Neural cell (in vitro differentiated cells): ENCODE results near the gene LMO3. TPM values are rescaled to one million over a fixed set of nuclear protein-coding genes. Genes with fewer than 3 reads are reported as not detected.

Experiments used
- H2AFZ ChIP-seq: fragments of 200-600, 300-800 bp; sonication (generic), shearing (Covaris generic); 2 replicates; pipeline ENCODE4 v1.6.0; 2014; ENCODE audit warnings: low read depth, mild to moderate bottlenecking, antibody characterized with exemption, low read length, moderate library complexity
- H3F3A ChIP-seq: fragments of 200-600 bp; shearing (Covaris generic); 2 replicates; pipeline ENCODE4 v1.6.1; 2016; ENCODE audit warnings: mild to moderate bottlenecking, moderate library complexity, mixed read lengths, antibody characterized with exemption, low read length; ENCODE audit not compliant: insufficient read depth, poor library complexity, severe bottlenecking
- H3K27ac ChIP-seq: fragments of 200-600, 300-800 bp; sonication (generic), shearing (Covaris generic); 2 replicates; pipeline ENCODE4 v1.5.1; 2014; ENCODE audit warnings: mild to moderate bottlenecking, low read length, moderate library complexity
- H3K27me3 ChIP-seq: fragments of 300-800, 200-600 bp; sonication (generic), shearing (Covaris generic); 2 replicates; pipeline ENCODE4 v1.6.0; 2014; ENCODE audit warnings: mild to moderate bottlenecking, low read depth, low read length, moderate library complexity; ENCODE audit not compliant: insufficient read depth
- H3K36me3 ChIP-seq: fragments of 300-800, 200-600 bp; sonication (generic), shearing (Covaris generic); 2 replicates; pipeline ENCODE4 v1.5.1; 2014; ENCODE audit warnings: mild to moderate bottlenecking, antibody characterized with exemption, low read length, moderate library complexity; ENCODE audit not compliant: insufficient read depth
- H3K4me2 ChIP-seq: fragments of 300-800, 200-600 bp; sonication (generic), shearing (Covaris generic); 2 replicates; pipeline ENCODE4 v1.6.0; 2014; ENCODE audit warnings: mild to moderate bottlenecking, low read length
- H3K4me3 ChIP-seq: fragments of 300-800, 200-600 bp; sonication (generic), shearing (Covaris generic); 2 replicates; pipeline ENCODE4 v1.5.1; 2014; ENCODE audit warnings: mild to moderate bottlenecking, low read length, moderate library complexity
- H3K79me2 ChIP-seq: fragments of 200-600 bp; shearing (Covaris generic); replicated peaks from 2 replicates; pipeline ENCODE4 v1.6.0; 2014; ENCODE audit warnings: mild to moderate bottlenecking, low read length, moderate library complexity; ENCODE audit not compliant: insufficient read depth
- H3K9ac ChIP-seq: fragments of 300-800, 200-600 bp; sonication (generic), shearing (Covaris generic); 2 replicates; pipeline ENCODE4 v1.6.1; 2016; ENCODE audit warnings: mild to moderate bottlenecking, low read length, mixed read lengths
- H3K9me2 ChIP-seq: fragments of 200-600 bp; shearing (Covaris generic); 2 replicates; pipeline ENCODE4 v1.6.1; 2016; ENCODE audit warnings: mild to moderate bottlenecking, low read length, mixed read lengths; ENCODE audit not compliant: insufficient read depth
- H3K9me3 ChIP-seq: fragments of 200-600, 300-800 bp; sonication (generic), shearing (Covaris generic); 2 replicates; pipeline ENCODE4 v1.6.1; 2016; ENCODE audit warnings: mild to moderate bottlenecking, mixed run types, low read length, moderate library complexity, mixed read lengths
- H4K20me1 ChIP-seq: fragments of 200-600 bp; shearing (Covaris generic); 2 replicates; pipeline ENCODE4 v1.6.1; 2016; ENCODE audit warnings: mild to moderate bottlenecking, mixed run types; ENCODE audit not compliant: insufficient read depth
- EP300 ChIP-seq: fragments of 450-650 bp; conservative IDR thresholded peaks from 2 replicates; pipeline ENCODE4 v1.6.1; 2014; ENCODE audit warnings: antibody characterized with exemption, mild to moderate bottlenecking, moderate library complexity; ENCODE audit not compliant: poor library complexity, severe bottlenecking
- EZH2 ChIP-seq: fragments of 200-600, 300-800 bp; shearing (Covaris generic), sonication (generic); IDR thresholded peaks from 2 replicates; pipeline ENCODE4 v1.6.1; 2014; ENCODE audit warnings: antibody characterized with exemption, low read length, borderline replicate concordance, mild to moderate bottlenecking; ENCODE audit not compliant: insufficient read depth, poor library complexity, severe bottlenecking
- MXI1 ChIP-seq: fragments of 450-650 bp; conservative IDR thresholded peaks from 2 replicates; pipeline ENCODE4 v1.6.1; 2014; ENCODE audit warnings: antibody characterized with exemption, mild to moderate bottlenecking; ENCODE audit not compliant: poor library complexity, severe bottlenecking
- POLR2AphosphoS5 ChIP-seq: IDR thresholded peaks from 2 replicates; pipeline ENCODE4 v1.6.1; 2012
- RAD21 ChIP-seq: fragments of 450-650 bp; conservative IDR thresholded peaks from 2 replicates; pipeline ENCODE4 v1.6.1; 2014; ENCODE audit warnings: antibody characterized with exemption, mild to moderate bottlenecking, moderate library complexity
- SMC3 ChIP-seq: fragments of 450-650 bp; conservative IDR thresholded peaks from 2 replicates; pipeline ENCODE4 v1.6.1; 2014; ENCODE audit warnings: antibody characterized with exemption, mild to moderate bottlenecking, moderate library complexity; ENCODE audit not compliant: poor library complexity
- TAF1 ChIP-seq: IDR thresholded peaks from 2 replicates; pipeline ENCODE4 v1.6.1; 2012; ENCODE audit warnings: low read depth
- polyA plus RNA-seq: library from polyadenylated mRNA; depleted of rRNA; stranded (reverse); fragments of >200 nt; gene quantifications from 2 replicates; pipeline ENCODE4 v1.2.3, GENCODE V29; 2014
- TF ChIP-seq, protein P1 (sequence below): fragments of 450-650 bp; IDR thresholded peaks from 2 replicates; pipeline ENCODE4 v1.5.1; 2014; ENCODE audit warnings: antibody characterized with exemption, mild to moderate bottlenecking, moderate library complexity; ENCODE audit not compliant: poor library complexity, severe bottlenecking
- TF ChIP-seq, protein P2 (sequence below): IDR thresholded peaks from 2 replicates; pipeline ENCODE4 v1.6.1; 2012; ENCODE audit warnings: borderline replicate concordance

Gene LMO3
- polyA plus RNA-seq, 1 donor from 2014 or later, result 42.8 TPM

DNA sequence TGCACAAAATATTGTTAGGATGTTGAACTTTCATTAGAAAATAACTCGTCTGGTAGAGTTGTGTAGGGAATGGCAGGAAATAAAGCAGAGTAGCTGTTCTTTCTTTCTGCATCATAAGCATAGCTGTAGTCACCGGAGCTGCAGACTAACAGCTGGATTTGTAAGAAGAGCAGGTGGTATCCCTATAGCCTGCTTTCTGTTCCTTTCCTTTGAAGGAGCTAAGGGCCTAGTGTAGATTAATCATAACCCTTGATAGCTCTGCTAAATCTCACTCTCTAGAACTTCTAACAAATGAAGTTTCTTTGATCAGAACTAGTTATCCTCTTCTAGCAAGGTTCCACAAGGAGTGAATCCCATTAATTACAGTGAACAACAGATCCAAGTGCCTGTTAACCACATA, 3.5 kb downstream of the LMO3 start:
- Histone ChIP-seq H3K79me2 (peaks cover 32% of the 10 kb centered on the region), H3K9me3 (no peaks in the 10 kb centered on the region), H3K4me2 (peak overlapping the region; percentile 94), H3K9ac (no peak overlapping the region), H3K27ac (no peak overlapping the region), H3K4me3 (peak overlapping the region; percentile 80), H3K36me3 (no peaks in the 10 kb centered on the region), H3K9me2 (no peaks in the 10 kb centered on the region), H3F3A (peaks cover 24% of the 10 kb centered on the region), H4K20me1 (no peaks in the 10 kb centered on the region), H3K27me3 (no peaks in the 10 kb centered on the region), H2AFZ (no peak overlapping the region)
- TF ChIP-seq, protein P1, sequence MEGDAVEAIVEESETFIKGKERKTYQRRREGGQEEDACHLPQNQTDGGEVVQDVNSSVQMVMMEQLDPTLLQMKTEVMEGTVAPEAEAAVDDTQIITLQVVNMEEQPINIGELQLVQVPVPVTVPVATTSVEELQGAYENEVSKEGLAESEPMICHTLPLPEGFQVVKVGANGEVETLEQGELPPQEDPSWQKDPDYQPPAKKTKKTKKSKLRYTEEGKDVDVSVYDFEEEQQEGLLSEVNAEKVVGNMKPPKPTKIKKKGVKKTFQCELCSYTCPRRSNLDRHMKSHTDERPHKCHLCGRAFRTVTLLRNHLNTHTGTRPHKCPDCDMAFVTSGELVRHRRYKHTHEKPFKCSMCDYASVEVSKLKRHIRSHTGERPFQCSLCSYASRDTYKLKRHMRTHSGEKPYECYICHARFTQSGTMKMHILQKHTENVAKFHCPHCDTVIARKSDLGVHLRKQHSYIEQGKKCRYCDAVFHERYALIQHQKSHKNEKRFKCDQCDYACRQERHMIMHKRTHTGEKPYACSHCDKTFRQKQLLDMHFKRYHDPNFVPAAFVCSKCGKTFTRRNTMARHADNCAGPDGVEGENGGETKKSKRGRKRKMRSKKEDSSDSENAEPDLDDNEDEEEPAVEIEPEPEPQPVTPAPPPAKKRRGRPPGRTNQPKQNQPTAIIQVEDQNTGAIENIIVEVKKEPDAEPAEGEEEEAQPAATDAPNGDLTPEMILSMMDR, result no peak
- no peak for TF ChIP-seq RAD21
- no peak for TF ChIP-seq MXI1
- no peak for TF ChIP-seq POLR2AphosphoS5
- TF ChIP-seq SMC3, result no peak
- no peak for TF ChIP-seq EZH2
- TF ChIP-seq, protein P2, sequence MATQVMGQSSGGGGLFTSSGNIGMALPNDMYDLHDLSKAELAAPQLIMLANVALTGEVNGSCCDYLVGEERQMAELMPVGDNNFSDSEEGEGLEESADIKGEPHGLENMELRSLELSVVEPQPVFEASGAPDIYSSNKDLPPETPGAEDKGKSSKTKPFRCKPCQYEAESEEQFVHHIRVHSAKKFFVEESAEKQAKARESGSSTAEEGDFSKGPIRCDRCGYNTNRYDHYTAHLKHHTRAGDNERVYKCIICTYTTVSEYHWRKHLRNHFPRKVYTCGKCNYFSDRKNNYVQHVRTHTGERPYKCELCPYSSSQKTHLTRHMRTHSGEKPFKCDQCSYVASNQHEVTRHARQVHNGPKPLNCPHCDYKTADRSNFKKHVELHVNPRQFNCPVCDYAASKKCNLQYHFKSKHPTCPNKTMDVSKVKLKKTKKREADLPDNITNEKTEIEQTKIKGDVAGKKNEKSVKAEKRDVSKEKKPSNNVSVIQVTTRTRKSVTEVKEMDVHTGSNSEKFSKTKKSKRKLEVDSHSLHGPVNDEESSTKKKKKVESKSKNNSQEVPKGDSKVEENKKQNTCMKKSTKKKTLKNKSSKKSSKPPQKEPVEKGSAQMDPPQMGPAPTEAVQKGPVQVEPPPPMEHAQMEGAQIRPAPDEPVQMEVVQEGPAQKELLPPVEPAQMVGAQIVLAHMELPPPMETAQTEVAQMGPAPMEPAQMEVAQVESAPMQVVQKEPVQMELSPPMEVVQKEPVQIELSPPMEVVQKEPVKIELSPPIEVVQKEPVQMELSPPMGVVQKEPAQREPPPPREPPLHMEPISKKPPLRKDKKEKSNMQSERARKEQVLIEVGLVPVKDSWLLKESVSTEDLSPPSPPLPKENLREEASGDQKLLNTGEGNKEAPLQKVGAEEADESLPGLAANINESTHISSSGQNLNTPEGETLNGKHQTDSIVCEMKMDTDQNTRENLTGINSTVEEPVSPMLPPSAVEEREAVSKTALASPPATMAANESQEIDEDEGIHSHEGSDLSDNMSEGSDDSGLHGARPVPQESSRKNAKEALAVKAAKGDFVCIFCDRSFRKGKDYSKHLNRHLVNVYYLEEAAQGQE, result no peak
- no peak for TF ChIP-seq EP300
- no peak for TF ChIP-seq TAF1

DNA sequence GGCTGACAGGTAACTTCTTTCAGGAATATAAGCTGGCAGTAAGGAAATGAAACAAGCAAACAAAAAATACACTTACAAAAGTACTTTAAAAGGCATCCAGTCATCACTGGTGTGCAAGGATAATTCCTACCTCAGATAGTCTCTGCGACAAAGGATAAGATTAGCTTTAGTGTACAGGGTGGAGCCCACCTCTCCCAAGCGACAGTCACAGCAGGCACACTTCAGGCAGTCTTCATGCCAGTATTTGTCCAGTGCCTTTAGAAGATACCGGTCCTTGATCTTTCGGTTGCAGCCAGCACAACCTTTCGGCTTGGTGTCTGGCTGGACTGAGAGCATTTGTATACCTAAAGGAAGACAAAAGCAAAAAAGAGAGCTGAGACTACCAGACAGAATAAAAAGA, 5.4 kb downstream of the LMO3 start:
- H4K20me1 ChIP-seq, result no peaks in the 10 kb centered on the region
- TF ChIP-seq EP300 (no peak), POLR2AphosphoS5 (no peak), EZH2 (no peak), TAF1 (no peak), MXI1 (no peak), RAD21 (no peak), SMC3 (no peak)
- TF ChIP-seq, protein P2, result no peak
- TF ChIP-seq, protein P1, result no peak
- peaks cover 24% of the 10 kb centered on the region for H3F3A ChIP-seq
- H3K4me2 ChIP-seq, result no peak overlapping the region
- no peaks in the 10 kb centered on the region for H3K9me2 ChIP-seq
- no peak overlapping the region for H3K9ac ChIP-seq
- no peaks in the 10 kb centered on the region for H3K27me3 ChIP-seq
- H3K36me3 ChIP-seq, result no peaks in the 10 kb centered on the region
- H3K27ac ChIP-seq, result no peak overlapping the region
- no peak overlapping the region for H3K4me3 ChIP-seq
- no peak overlapping the region for H2AFZ ChIP-seq
- H3K79me2 ChIP-seq, result peaks cover 34% of the 10 kb centered on the region
- H3K9me3 ChIP-seq, result no peaks in the 10 kb centered on the region
